ENCODE results near the gene LLPH.

Gene LLPH

GRCh38 chr12:66066929-66067523, 63.5 kb downstream of the LLPH start:
- Histone ChIP-seq H3K9me3 (ENCODE audit: control insufficient read depth in 1 of 2, low read length in 2 of 2) (no peaks in the 10 kb centered on the region), H3K36me3 (ENCODE audit: control insufficient read depth in 1 of 2, insufficient read depth in 2 of 2, low read length in 2 of 2) (no peaks in the 10 kb centered on the region), H3K27me3 (ENCODE audit: low read depth, low read length) (no peaks in the 10 kb centered on the region), H3K4me1 (ENCODE audit: control insufficient read depth in 1 of 2, insufficient read depth in 2 of 2, low read length in 2 of 2) (no peaks in the 10 kb centered on the region), H3K4me3 (ENCODE audit: low read depth in 1 of 2, low read length in 2 of 2) (no peak overlapping the region), H3K27ac (ENCODE audit: low read length) (no peak overlapping the region)
